Loucy (cell line): ENCODE measurements around the gene EBF3.

Source experiments
- H2AFZ ChIP-seq: fragments of 200-600 bp; sonication (generic); 2 replicates; pipeline ENCODE4 v1.6.0; 2016; ENCODE audit warnings: antibody characterized with exemption, mild to moderate bottlenecking, low read length, moderate library complexity
- H3F3A ChIP-seq: fragments of 200-600 bp; 2 replicates; pipeline ENCODE4 v1.6.0; 2016; ENCODE audit warnings: antibody characterized with exemption, low read depth, mild to moderate bottlenecking
- H3K27me3 ChIP-seq: fragments of 200-600 bp; sonication (generic); 2 replicates; pipeline ENCODE4 v1.6.1; 2014; ENCODE audit warnings: low read length, mild to moderate bottlenecking; ENCODE audit not compliant: insufficient read depth, poor library complexity, severe bottlenecking
- H3K36me3 ChIP-seq: fragments of 200-600 bp; sonication (generic); 2 replicates; pipeline ENCODE4 v1.6.1; 2016; ENCODE audit warnings: low read length; ENCODE audit not compliant: insufficient read depth
- H3K4me1 ChIP-seq: fragments of 200-600 bp; sonication (generic); 2 replicates; pipeline ENCODE4 v1.5.1; 2014; ENCODE audit warnings: low read length, mild to moderate bottlenecking; ENCODE audit not compliant: insufficient read depth, poor library complexity, severe bottlenecking
- H3K4me2 ChIP-seq: fragments of 200-600 bp; sonication (generic); 2 replicates; pipeline ENCODE4 v1.6.0; 2014; ENCODE audit warnings: antibody characterized with exemption, low read length, low read depth, mild to moderate bottlenecking; ENCODE audit not compliant: poor library complexity, severe bottlenecking
- H3K4me3 ChIP-seq: fragments of 200-600 bp; sonication (generic); 2 replicates; pipeline ENCODE4 v1.5.1; 2014; ENCODE audit warnings: low read length, mild to moderate bottlenecking, mixed read lengths; ENCODE audit not compliant: poor library complexity, severe bottlenecking
- H3K79me2 ChIP-seq: fragments of 200-600 bp; sonication (generic); 2 replicates; pipeline ENCODE4 v1.6.1; 2014; ENCODE audit warnings: low read length; ENCODE audit not compliant: insufficient read depth
- H3K9ac ChIP-seq: fragments of 200-600 bp; sonication (generic); 2 replicates; pipeline ENCODE4 v1.6.0; 2014; ENCODE audit warnings: mild to moderate bottlenecking, low read depth, low read length, moderate library complexity; ENCODE audit not compliant: poor library complexity, severe bottlenecking
- H3K9me2 ChIP-seq: fragments of 200-600 bp; sonication (generic); replicated peaks from 2 replicates; pipeline ENCODE4 v1.6.1; 2016; ENCODE audit warnings: low read depth, low read length, mixed read lengths
- H3K9me3 ChIP-seq: fragments of 200-600 bp; sonication (generic); 2 replicates; pipeline ENCODE4 v1.6.1; 2014; ENCODE audit warnings: mild to moderate bottlenecking, antibody characterized with exemption, low read length, low read depth; ENCODE audit not compliant: insufficient read depth
- H4K20me1 ChIP-seq: fragments of 200-600 bp; sonication (generic); 2 replicates; pipeline ENCODE4 v1.6.0; 2014; ENCODE audit warnings: antibody characterized with exemption, low read length, mild to moderate bottlenecking; ENCODE audit not compliant: insufficient read depth, poor library complexity, severe bottlenecking
- EZH2phosphoT487 ChIP-seq: fragments of 200-600 bp; IDR thresholded peaks from 2 replicates; pipeline ENCODE4 v1.6.1; 2018; ENCODE audit warnings: antibody characterized with exemption, mild to moderate bottlenecking, moderate library complexity, borderline replicate concordance
- TF ChIP-seq, protein P1 (sequence below): fragments of 200-600 bp; sonication (generic); conservative IDR thresholded peaks from 2 replicates; pipeline ENCODE4 v1.5.1; 2014; ENCODE audit warnings: mild to moderate bottlenecking, antibody characterized with exemption, low read length

EBF3 gene

DNA sequence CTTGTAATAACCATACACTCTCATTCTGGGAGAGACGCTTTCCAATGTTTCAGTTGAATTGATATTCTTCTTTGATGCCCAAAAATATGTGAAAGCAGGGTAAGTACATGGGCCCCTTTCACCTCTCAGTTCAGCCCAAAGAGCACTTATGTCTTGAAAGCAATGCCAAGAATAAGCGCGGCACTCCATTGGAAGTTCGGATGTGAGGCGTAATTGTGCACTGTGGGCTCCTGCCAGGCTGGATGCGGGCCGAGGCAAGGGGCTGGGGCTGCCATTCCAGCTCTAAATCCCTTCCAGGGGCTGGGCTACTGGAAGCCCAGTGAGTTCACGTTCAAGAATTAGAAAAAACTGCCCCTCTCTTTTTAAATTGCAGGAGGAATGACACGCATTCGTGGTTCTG is 113.8 kb downstream of the EBF3 start:
- no peak overlapping the region for H3K4me3 ChIP-seq
- no peaks in the 10 kb centered on the region for H3F3A ChIP-seq
- H3K9me2 ChIP-seq = no peaks in the 10 kb centered on the region
- H3K4me1 ChIP-seq = no peaks in the 10 kb centered on the region
- no peaks in the 10 kb centered on the region for H3K36me3 ChIP-seq
- no peaks in the 10 kb centered on the region for H4K20me1 ChIP-seq
- no peaks in the 10 kb centered on the region for H3K27me3 ChIP-seq
- H3K9ac ChIP-seq = no peak overlapping the region
- H3K4me2 ChIP-seq = no peak overlapping the region
- no peak overlapping the region for H2AFZ ChIP-seq
- TF ChIP-seq EZH2phosphoT487 = no peak
- TF ChIP-seq, protein P1, sequence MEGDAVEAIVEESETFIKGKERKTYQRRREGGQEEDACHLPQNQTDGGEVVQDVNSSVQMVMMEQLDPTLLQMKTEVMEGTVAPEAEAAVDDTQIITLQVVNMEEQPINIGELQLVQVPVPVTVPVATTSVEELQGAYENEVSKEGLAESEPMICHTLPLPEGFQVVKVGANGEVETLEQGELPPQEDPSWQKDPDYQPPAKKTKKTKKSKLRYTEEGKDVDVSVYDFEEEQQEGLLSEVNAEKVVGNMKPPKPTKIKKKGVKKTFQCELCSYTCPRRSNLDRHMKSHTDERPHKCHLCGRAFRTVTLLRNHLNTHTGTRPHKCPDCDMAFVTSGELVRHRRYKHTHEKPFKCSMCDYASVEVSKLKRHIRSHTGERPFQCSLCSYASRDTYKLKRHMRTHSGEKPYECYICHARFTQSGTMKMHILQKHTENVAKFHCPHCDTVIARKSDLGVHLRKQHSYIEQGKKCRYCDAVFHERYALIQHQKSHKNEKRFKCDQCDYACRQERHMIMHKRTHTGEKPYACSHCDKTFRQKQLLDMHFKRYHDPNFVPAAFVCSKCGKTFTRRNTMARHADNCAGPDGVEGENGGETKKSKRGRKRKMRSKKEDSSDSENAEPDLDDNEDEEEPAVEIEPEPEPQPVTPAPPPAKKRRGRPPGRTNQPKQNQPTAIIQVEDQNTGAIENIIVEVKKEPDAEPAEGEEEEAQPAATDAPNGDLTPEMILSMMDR = no peak
- no peaks in the 10 kb centered on the region for H3K79me2 ChIP-seq
- no peaks in the 10 kb centered on the region for H3K9me3 ChIP-seq

DNA sequence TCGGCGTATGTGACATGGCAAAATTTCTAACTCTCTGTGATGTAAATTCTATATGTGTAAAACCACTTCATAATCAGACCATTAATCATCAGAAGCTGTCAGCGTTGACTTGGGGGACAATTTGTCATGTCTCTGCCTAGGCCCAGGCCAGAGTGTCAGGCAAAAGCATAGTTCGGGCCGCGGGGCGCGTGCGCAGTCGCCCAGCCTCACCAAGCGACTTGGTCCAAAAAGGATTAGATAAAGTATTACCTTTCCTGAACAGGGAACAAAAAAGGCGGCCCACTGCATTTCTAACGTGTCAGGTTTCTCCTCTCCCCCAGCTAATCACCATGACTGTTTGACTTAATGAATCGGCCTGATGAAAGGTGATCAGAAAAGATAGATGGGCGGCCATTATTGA is 114.2 kb downstream of the EBF3 start:
- no peak overlapping the region for H2AFZ ChIP-seq
- no peaks in the 10 kb centered on the region for H3K27me3 ChIP-seq
- no peaks in the 10 kb centered on the region for H3K36me3 ChIP-seq
- no peaks in the 10 kb centered on the region for H3F3A ChIP-seq
- TF ChIP-seq, protein P1 = no peak
- TF ChIP-seq EZH2phosphoT487 = no peak
- no peaks in the 10 kb centered on the region for H3K9me3 ChIP-seq
- no peaks in the 10 kb centered on the region for H3K79me2 ChIP-seq
- no peak overlapping the region for H3K4me3 ChIP-seq
- no peaks in the 10 kb centered on the region for H3K4me1 ChIP-seq
- H3K9ac ChIP-seq = no peak overlapping the region
- no peaks in the 10 kb centered on the region for H3K9me2 ChIP-seq
- H3K4me2 ChIP-seq = no peak overlapping the region
- no peaks in the 10 kb centered on the region for H4K20me1 ChIP-seq

DNA sequence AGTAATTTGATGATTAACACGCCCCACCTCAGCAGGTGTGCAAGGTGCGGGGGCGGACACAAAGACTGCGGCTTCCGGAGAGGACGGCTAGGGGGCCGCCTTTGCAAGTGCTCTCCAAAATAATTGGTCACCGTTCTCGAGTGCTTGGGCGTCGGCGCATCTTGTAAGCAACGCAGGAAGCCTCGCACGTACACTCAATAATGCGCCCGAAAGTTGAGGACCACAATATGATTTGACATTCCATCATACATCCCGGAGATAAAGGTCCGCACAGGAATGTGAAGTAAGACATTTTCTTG is 114.7 kb downstream of the EBF3 start:
- no peaks in the 10 kb centered on the region for H3K36me3 ChIP-seq
- no peaks in the 10 kb centered on the region for H3K9me2 ChIP-seq
- no peaks in the 10 kb centered on the region for H3K9me3 ChIP-seq
- H3K27me3 ChIP-seq = no peaks in the 10 kb centered on the region
- no peaks in the 10 kb centered on the region for H3K4me1 ChIP-seq
- TF ChIP-seq EZH2phosphoT487 = no peak
- TF ChIP-seq, protein P1 = no peak
- H3K4me2 ChIP-seq = no peak overlapping the region
- H2AFZ ChIP-seq = no peak overlapping the region
- no peaks in the 10 kb centered on the region for H3F3A ChIP-seq
- H3K79me2 ChIP-seq = no peaks in the 10 kb centered on the region
- no peak overlapping the region for H3K4me3 ChIP-seq
- H4K20me1 ChIP-seq = no peaks in the 10 kb centered on the region
- no peak overlapping the region for H3K9ac ChIP-seq
